Transverse colon (tissue), 3 donors: ENCODE results near the gene SRP14.

Experiments
- EP300 ChIP-seq: sonication (generic); formaldehyde crosslinking; IDR thresholded peaks from one replicate; pipeline ENCODE4 v1.6.1; 2017; ENCODE audit warnings: antibody characterized with exemption, low read depth
- POLR2A ChIP-seq: fragments of 450-650 bp; IDR thresholded peaks from one replicate; pipeline ENCODE4 v1.6.1; 2016; ENCODE audit warnings: antibody characterized with exemption, mild to moderate bottlenecking, moderate library complexity
- TF ChIP-seq, protein P1 (sequence below), 5 experiments: fragments of 200-600 bp in 3 of 5; fragments of 450-650 bp in 2 of 5; sonication (generic) in 3 of 5; IDR thresholded peaks; 1 replicate in 2 of 5; 2 replicates in 3 of 5; pipeline ENCODE4 v1.5.1; 2016 to 2017; ENCODE audit warnings: antibody characterized with exemption in 5 of 5, inconsistent platforms in 3 of 5, mild to moderate bottlenecking in 2 of 5, moderate library complexity in 1 of 5

DNA sequence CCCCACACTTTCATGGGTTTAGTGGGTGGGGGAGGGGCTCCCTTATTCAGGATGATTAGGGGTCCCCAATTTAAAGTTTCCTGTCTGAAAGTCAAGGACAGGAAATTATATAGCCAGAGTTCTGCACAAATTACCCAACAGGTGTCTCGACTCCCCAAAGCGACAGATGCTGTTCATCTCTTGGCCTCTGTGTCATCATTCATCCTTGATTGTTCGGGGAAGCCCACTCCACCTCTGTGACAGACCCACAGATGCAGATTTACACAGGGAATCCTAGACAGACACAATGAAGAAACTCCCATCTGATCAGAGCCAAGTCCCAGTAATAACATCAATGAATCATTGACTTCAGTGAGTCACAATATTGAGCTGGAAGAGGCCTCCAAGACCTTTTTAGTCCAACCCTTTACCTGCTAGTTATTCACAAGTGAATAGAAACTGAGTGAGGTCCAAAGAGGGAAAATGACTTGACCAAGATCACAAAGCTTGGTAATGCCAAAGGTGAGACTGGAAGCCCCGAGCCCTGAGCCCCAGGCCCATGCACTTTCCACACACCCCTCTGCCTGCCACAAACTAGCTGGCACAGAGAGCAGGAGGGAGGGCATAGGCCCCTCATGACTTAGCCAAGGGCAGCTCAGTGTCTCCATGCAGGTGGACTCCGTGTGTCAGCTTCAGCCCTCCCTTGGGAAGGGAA lies 7.9 kb upstream of the SRP14 start:
- no peak for TF ChIP-seq POLR2A
- TF ChIP-seq, protein P1, sequence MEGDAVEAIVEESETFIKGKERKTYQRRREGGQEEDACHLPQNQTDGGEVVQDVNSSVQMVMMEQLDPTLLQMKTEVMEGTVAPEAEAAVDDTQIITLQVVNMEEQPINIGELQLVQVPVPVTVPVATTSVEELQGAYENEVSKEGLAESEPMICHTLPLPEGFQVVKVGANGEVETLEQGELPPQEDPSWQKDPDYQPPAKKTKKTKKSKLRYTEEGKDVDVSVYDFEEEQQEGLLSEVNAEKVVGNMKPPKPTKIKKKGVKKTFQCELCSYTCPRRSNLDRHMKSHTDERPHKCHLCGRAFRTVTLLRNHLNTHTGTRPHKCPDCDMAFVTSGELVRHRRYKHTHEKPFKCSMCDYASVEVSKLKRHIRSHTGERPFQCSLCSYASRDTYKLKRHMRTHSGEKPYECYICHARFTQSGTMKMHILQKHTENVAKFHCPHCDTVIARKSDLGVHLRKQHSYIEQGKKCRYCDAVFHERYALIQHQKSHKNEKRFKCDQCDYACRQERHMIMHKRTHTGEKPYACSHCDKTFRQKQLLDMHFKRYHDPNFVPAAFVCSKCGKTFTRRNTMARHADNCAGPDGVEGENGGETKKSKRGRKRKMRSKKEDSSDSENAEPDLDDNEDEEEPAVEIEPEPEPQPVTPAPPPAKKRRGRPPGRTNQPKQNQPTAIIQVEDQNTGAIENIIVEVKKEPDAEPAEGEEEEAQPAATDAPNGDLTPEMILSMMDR (IDR thresholded peaks at IDR 0.05): no peak
- TF ChIP-seq EP300: no peak
